Measurements from ENCODE around the gene B4GAT1.
A peak's percentile ranks its signal among the peaks of the same experiment; 100 is the strongest.

Gene B4GAT1

DNA sequence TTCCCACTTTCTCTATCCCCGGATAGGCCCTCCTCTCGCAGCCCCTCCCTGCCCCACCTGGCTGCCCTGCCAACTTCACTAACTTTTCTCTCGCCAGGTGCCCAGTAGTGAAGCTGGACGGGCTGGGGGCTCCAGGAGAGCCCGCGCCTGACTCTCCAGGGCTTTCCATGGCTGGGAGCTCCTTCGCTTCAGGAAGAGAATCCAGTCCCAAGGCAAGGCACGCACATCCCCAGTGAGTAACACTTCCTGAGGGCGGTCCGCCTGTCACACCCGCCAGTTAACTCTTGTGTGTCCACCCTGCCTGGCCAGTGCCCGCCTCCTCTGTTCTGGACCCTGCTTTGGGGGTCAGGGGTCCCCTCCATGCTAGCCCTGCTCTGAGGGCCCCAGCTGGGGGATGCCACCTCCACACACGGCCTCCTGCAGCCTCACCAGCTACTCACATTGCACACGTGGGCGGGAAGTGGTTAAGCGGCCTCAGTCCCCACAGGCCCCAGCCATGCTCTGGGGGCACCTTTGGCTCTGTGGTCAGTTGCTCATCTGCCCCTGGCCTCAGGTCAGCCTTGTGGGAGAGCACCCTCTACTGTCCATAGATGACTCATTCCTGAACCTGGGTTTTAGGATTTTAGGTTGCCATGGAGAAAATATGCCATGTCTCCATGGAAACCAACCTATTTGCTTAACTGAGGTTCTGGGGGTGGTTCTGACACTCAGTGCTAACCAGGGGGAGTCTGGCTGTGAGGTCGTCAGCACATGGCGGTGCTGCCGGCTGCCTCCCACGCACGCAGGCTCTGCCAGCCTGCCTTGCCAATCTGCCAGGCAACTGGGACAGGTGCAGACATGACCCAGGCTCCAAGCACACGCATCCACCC lies 11.0 kb downstream of the B4GAT1 start, which contains the start of gene RIN1:
RIN1 (minus strand) TSS at position 201 of the 869 bp plus-strand sequence; CDS start at position 169, 32 bp downstream.
- peak; percentile 94 for DNase-seq (ENCODE audit: low read depth)

DNA sequence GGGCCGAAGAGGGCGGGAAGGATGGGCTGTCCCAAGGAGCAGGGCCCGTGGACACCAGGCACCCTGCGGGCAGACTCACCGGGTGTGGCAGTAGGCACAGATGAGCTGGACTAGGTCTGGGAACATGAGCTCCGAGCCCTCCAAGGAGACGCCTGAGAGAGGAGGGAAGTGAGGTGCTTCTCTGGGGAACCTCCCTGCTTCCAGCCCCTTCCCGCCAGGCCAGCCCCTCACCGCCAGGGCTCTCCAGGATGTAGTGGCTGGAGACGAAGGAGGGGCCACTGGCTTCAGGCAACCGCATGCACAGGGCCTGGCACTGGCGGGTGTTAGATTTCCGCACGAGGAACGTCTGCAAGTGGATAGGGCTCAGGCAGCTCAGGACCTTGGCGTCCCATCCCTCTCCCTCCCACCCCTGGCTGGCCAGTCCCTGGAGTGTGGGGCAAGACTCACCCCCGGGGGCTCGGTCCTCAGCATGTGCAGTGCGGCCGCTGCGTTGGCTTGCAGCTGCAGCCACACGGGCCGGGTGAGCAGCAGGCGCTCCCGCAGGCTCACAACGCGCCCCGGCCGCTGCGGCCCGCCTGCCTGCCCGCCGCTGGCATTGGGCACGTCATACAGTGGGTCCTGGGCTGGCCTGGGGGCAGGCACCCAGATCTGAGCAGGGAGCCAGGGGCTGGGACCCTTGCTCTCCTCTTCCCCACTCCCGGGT lies 11.7 kb downstream of the B4GAT1 start:
- DNase-seq (ENCODE audit: low read depth): peak; percentile 89

DNA sequence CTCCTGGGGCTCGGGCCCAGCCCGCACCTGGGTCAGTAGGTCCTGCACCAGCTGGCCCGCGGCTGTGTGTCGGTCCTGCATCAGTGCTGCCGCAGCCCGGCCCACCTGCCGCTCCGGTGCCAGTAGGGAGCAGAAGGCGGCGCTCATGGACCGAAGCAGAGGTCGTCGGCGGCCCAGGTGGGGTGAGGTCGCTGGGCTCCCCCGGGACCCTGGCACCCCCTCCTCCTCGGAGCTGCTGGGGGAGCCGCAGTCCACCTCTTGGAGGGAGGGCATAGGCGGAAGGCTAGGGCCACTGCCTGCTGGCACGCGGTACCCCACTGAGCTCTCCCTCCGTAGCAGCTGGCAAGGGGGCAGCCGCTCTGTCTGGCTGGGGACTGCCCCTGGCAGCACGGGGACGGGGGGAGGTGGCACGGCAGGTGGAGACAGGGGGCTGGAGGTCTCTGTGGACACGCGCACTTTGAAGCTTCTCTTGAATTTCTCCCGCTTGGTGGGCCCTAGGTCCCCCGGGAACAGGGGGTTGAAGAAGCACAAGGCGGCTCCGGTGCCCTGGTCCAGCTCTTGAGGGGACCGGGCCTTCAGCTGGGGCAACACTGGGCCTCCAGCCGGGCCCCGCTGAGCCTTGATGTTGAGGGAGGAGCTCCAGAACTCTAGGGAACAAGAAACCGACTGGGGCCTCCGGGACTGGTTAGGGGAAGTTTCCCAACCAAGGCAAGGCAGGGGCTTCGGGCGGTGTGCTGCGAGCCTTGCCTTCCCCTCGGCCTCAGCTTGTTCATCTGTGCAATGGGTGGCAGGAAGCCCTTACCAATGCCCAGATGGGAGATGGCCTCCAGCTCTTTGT lies 12.6 kb downstream of the B4GAT1 start:
- no peak for DNase-seq (ENCODE audit: low read depth)

DNA sequence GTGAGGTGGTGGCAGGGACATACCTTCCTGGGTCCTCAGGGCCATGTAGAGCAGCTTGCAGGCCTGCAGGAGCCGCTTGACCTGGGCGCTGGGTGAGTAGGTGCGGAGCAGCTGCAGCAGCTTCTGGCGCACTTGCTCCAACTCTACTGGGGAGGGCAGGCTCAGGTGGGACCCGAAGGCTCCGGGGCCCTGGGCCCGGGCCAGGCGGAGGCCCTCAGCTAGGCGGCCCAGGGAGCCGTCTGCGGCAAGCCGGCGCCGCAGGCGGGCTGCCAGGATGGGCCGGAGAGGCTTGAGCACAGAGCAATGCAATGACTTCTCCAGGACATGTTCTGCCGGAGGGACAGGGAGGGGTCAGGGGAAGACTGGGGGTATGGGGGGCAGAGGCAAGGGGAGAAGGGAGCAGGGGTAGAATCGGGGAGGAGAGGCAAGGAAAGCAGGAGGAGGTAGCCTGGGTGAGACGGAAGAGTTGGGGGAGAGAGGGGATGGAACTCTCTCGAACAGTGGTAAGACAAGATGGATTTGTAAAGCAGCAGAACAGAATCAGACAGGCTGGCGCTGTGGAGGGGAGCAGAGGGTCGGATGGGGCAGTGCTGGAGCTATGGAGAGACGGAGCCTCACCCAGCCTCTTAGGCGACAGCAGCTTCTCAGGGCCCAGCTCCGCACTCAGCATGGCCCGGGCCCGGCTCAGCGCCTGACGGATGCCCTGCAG lies 13.4 kb downstream of the B4GAT1 start:
- DNase-seq (ENCODE audit: low read depth): no peak

DNA sequence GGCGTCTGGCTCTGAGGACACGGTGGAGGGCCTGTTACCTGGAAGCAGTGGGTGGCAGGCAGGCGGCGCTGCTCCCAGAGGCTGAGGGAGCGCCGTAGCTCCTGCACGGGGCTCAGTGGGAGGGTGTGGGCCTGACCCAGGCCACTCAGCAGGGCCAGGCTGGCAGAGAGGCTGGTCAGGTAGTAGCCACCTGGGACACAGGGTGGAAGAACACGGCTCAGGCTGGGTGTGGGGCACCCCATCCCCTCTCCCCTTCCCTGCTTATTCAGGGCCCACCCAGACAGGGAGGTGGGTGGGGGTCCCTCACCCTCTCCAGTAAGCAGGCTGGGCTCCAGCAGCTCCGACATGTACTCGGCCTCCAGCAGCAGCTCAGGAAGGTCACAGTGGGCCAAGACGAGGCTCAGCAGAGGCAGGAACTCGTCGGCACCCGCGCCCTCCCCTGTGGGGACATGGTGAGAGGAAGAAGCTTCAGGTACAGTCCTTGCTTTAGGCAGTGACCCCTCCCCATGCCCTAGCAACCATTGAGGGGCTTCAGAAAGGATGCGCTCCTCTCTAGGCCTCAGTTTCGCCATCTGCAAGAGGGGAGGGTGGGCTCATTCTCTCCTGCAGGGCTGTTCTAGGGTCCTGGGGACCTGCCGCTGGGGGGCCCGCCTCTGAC lies 14.1 kb downstream of the B4GAT1 start:
- no peak for DNase-seq (ENCODE audit: low read depth)

DNA sequence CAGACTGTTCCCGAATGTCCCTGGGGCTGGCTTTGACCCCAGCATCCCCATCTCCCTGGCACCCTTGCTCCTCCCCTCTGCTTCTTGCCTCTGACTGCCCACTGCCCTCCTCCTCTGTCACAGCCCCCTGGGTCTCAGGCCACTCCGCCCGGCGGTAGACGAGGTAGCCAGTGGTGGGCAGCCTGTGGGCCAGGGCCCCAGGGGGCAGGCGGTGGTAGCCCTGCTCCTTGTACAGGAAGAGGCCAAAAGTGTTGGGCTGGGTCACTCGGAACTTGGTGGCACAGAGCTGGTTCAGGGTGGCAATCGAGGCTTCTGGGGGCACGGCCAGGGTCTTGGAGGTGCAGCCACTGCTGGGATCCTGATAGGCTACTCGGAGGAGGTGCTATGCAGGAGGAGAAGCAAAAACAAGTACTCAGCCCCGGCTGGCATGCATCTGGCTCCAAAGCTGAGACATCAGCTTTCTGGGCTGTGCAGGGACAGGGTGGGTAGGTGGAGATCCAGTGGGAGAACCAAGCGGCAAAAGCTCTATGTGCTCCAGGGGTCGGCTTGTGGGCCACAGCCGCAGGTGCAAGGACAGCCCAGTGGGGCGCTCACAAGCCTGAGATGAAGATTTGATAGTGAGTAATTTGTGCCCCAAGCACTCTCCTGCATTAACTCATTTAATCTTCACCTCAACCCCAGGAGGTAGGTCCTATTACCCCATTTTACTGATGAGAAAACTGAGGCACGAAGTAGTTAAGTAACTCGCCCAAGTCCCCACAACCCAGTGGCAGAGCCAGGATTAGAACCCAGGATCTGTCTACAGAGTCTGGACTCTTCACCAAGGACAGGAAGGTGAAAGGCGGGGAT lies 14.8 kb downstream of the B4GAT1 start:
- no peak for DNase-seq (ENCODE audit: low read depth)

DNA sequence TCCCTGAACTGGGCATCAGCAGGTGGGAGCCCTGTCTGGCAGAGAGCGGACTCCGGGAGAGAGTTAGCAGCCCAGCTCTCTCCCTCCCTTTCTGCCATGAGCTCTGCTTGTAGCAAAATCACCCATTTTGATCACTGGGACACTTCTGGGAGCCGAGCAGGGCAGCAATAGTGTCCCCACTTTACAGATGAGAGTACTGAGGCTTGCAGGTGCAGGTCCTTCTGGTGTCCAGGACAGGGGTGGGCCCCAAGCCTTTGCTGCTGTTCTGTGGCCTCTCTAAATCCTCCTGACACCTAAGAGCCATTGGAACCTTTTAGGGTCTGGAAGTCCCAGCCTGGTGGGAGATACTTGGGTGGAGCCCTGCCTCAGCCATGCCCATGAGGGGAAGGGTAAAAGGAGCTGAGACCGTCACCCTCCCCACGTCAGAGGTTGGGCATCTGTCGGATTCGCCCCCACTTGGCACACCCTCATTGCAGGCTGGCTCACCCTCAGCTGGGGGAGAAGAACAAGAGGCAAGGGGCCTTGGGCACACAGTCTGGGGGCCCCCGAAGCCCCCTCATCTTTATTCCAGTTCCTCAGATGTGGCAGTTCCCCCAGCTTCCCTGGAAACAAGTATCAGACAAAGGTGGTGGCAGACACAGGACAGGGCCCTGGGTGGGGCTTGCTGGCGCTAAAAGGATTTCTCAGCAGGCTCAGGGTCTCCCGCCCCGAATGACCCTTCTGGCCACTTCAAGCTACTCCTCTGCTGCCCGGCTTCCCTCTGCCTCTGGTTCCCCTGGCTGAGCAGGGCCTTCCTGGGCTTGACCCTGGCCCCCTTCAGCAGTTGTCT lies 15.7 kb downstream of the B4GAT1 start:
- no peak for DNase-seq (ENCODE audit: low read depth)

DNA sequence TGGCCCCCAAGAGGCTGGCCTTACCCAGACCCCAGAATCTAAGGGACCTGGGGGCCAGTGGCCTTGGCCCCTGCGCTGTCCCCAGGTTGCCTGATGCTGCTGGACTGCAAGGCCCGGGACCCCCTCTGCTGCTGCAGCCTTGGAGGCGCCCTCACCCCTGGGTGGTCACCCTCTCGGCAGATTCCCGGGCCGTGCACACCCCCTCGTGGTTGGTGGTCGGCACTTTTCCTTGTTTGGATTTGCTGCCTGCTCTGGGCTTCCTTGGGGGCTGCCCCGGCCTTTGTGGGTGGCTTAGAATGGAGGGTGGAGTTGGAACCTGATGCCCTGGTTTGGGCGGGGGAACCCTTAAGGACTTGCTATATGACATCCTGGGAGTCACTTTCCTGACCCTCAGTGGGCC lies 16.5 kb downstream of the B4GAT1 start:
- DNase-seq (ENCODE audit: low read depth): no peak

DNA sequence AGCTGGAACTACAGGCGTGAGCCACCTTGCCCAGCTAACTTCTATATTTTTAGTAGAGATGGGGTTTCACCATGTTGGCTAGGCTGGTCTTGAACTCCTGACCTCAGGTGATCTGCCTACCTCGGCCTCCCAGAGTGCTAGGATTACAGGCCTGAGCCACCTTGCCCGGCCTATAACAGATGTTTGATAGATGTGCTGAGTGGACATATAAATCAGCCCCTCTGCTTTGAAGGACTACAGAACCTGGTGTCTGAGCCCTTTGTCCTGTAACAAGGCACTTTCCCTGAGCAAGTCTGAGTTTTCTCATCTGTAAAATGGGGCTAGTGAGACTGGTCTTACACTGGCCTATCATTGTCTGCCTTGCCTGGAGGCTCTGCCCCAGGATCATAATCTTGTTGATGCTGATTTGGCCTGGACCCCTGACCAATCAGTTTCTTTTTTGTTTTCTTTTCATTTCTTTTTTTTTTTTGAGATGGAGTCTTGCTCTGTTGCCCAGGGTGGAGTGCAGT lies 18.2 kb downstream of the B4GAT1 start:
- DNase-seq (ENCODE audit: low read depth): no peak

DNA sequence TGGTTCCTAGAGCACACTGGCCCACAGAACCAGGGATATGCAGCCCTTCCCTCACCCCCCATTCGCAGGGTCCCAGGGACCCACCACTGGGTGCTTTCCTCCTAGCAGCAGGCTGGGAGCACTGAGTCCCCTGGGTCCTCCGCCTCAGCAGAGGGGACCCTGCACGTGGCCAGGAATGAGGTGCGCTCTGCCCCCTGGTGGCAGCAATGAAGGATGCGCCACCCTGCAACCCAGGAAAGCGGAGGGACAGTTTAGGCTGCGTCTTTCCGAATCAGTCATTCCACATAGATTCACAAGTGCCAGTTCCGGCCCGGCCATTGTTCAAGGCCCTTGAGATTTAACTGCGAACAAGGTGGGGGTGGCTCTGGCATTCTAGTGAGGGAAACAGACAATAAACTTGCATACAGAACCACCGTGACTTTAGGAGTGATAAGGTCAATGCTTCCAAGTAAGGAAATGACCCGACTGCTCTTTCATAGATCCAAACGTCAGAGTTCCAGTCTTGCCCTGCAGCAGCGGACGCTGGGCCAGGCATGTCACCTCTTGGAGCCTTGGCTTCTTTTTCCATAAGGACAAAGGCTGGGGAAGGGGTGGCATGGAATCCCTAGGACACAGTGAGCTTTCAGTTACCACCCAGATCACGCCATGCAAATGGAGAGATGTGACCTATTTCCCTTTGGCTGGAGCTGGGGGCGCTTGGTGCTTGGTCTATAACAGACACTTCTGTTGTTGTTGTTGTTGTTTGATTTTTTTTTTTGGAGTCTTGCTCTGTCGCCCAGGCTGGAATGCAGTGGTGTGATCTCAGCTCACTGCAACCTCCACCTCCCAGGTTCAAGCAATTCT lies 18.9 kb downstream of the B4GAT1 start:
- DNase-seq (ENCODE audit: low read depth): peak; percentile 73

DNA sequence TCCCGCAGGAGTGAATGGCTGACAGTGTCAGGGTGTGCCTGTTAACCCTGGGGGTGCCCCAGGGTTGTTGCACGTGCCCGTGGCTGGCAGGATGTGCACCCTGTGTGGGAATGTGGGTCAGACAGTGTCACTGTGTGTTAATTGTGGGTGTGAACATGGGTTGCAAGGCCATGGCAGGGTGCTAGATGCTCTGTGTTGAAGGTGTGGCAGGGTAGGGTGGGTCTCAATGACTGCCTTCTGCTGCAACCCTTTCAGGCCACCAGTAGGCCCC lies 19.5 kb downstream of the B4GAT1 start:
- no peak for DNase-seq (ENCODE audit: low read depth)

DNA sequence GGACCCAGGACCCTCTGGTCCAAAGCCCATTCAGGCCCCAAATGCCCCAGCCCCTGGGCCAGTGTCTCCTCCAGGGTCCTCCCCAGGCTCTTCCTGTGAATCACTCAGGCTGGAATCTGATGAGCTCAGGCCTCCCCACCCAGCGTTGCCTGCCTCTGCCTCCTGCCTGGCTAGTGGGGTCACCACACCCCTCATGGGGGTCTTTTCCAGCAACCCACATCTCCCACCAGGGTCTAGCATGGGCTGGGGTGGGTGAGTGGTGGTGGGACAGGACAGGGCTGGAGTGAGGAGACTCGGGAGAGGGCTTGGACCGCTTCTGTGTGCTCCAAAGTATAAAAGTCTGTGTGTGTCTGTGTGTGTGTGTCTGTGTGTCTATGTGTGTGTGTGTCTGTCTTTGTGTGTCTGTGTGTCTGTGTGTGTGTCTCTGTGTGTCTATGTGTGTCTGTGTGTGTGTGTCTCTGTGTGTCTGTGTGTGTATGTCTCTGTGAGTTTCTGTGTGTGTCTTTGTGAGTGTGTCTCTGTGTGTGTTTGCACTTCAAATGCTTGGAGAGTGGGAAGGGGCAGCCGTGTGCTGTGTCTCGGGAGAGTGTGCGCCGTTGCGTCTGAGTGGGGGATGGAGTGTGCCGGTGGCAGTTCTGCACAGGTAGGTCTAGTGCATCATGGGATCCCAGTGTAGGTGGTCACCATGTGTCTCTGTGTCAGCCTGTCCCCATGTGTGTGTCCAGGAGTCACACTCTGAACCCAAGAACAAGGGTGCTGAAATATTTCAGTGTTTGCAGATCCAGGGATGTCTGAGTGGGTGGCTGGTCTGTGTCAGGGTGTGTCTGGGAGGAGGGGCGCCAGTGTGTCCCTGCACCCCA lies 20.0 kb downstream of the B4GAT1 start:
- peak; percentile 52 for DNase-seq (ENCODE audit: low read depth)

DNA sequence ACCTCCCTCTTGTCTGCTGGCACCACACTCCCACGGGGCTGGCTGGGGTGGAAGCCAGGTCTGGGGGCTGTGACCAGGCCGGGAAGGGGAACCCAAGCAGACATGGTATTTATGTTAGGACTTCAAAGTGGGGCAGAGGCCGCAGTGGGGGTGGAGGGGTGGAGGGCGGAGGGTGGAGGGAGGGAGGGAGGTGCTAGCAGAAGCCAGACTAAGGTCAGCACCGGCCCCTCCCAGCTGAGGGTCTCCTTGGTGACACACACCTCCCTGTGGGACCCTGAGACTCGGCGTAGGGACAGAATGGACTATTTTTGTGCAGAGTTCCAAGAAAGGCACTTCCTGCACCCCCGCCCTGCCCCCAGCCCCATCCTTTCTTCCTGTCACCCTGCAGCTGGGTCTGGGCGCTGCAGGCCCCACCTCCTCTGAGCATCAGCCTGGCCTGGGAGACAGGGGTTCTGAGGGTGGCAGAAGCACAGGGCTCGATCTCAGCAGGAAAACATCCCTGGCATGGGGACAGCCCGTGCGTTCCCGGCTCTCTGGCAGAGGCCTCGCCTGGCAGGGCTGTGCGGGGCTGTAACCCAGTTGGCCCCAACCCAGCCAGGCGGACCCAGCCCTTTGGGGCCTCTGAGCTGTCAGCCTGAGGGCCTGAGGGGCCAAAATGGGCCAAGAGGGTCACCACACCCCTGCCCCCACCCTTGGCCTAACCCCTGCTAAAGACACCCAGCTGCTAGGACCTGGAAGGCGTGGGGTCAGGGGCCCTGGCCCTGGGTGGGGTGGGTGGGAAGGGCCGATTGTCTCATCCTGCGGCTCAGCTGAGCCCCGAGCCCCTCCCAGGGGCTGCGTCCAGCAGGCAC lies 20.9 kb downstream of the B4GAT1 start:
- peak; percentile 88 for DNase-seq (ENCODE audit: low read depth)

DNA sequence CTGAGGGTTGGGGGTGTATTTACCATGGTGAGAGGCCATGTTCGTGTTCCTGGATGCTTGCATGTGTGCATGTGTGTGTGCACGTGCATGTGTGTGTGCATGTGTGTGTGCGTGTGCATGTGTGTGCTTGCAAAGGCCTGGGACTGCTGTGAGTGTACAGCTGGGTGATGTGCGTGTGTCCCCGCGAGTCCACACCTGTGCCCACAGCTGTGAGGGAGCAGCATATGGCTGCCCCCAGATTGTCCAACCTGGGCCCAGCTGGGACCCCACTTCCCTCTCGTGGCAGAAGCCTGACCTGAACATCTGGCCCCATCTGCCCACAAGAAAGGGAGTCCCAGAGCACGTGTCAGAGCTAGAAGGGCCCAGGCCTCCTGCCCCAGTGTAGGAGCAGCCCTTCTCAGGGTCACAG lies 22.2 kb downstream of the B4GAT1 start:
- DNase-seq (ENCODE audit: low read depth): no peak

DNA sequence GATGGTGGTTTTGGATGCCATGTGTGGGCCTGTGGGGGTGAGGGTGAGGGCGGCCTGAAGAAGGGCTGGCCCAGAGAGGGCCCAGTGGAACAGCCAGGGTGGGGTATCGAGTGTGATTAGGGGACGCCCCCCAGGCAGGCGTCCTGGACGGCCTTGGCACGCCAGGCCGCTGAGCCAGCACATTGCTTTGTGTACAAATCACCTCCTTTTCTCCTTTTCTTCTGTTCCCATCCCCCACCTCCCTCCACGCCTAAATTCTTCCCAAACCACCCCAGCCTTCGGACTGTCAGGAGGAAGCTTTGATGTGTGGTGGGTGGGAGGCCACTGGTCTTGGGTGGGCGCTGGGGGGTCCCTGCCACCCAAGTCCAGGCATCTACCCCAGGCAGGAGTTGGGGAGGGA lies 22.8 kb downstream of the B4GAT1 start:
- DNase-seq (ENCODE audit: low read depth): peak; percentile 70

DNA sequence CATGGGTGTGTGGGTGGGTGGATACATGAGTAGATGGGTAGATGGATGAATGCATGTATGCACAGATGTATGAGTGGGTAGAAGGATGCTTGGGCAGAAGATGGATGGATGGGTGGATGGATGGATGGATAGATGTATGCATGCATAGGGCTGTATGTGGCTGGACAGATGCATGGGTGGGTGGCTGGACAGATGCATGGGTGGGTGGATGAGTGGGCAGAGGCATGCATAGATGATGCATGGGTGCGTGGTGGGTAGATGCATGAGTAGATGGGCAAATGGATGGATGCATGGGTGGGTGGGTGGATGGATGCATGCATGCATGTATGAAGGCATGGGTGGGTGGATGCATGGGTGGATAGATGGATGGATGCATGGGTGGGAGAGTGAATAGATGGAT lies 23.7 kb downstream of the B4GAT1 start:
- DNase-seq (ENCODE audit: low read depth): no peak

Data from fibroblast of gingiva (primary cell).